Measurements from ENCODE around the gene FADS6.
A peak's percentile ranks its signal among the peaks of the same experiment; 100 is the strongest.

FADS6 gene

GRCh38 chr17:74898376-74898946 lies 5.0 kb upstream of the FADS6 start:
- TF ChIP-seq SNAI2 (CRISPR knock-in tag; IDR thresholded peaks at IDR 0.05) (no peak), ZNF565 (CRISPR knock-in tag; conservative IDR thresholded peaks at IDR 0.05; ENCODE audit: low read depth) (no peak), PPARA (CRISPR knock-in tag; IDR thresholded peaks at IDR 0.05; ENCODE audit: borderline replicate concordance) (no peak), CREB5 (CRISPR knock-in tag; IDR thresholded peaks at IDR 0.05; ENCODE audit: low read depth) (no peak), ZFP30 (CRISPR knock-in tag; IDR thresholded peaks at IDR 0.05) (no peak), POU6F1 (CRISPR knock-in tag; IDR thresholded peaks at IDR 0.05; ENCODE audit: borderline replicate concordance, low read depth) (no peak), ZFP3 (CRISPR knock-in tag; IDR thresholded peaks at IDR 0.05) (no peak), ESRRG (CRISPR knock-in tag; IDR thresholded peaks at IDR 0.05) (no peak)

GRCh38 chr17:74893936-74894671 lies 671 bp upstream of the FADS6 start:
- ATAC-seq = no peak
- TF ChIP-seq TSHZ2 (CRISPR knock-in tag; IDR thresholded peaks at IDR 0.05) = no peak
- TF ChIP-seq ISL1 (CRISPR knock-in tag; IDR thresholded peaks at IDR 0.05) = no peak
- TF ChIP-seq ESRRG (CRISPR knock-in tag; IDR thresholded peaks at IDR 0.05) = no peak
- no peak for TF ChIP-seq OSR1 (CRISPR knock-in tag; IDR thresholded peaks at IDR 0.05)
- TF ChIP-seq GLIS3 (CRISPR knock-in tag; IDR thresholded peaks at IDR 0.05) = no peak
- no peak for TF ChIP-seq POU6F1 (CRISPR knock-in tag; IDR thresholded peaks at IDR 0.05; ENCODE audit: borderline replicate concordance, low read depth)
- no peak for TF ChIP-seq ZNF70 (CRISPR knock-in tag; IDR thresholded peaks at IDR 0.05)
- TF ChIP-seq TCF4 (CRISPR knock-in tag; IDR thresholded peaks at IDR 0.05; ENCODE audit: borderline replicate concordance) = no peak
- no peak for TF ChIP-seq ZFP3 (CRISPR knock-in tag; IDR thresholded peaks at IDR 0.05)
- TF ChIP-seq ZNF8 (CRISPR knock-in tag; IDR thresholded peaks at IDR 0.05) = no peak
- no peak for TF ChIP-seq CREB5 (CRISPR knock-in tag; IDR thresholded peaks at IDR 0.05; ENCODE audit: low read depth)

More at GRCh38 chr17:74898376-74898946, 5.0 kb upstream of the FADS6 start:
- no peak for ATAC-seq

GRCh38 chr17:74892013-74892841 lies 1.2 kb downstream of the FADS6 start:
- ATAC-seq = peak; percentile 12; the same call in 1 of the 3 replicates
- TF ChIP-seq GLIS3 (CRISPR knock-in tag; IDR thresholded peaks at IDR 0.05) = no peak
- TF ChIP-seq CREB5 (CRISPR knock-in tag; IDR thresholded peaks at IDR 0.05; ENCODE audit: low read depth) = no peak
- TF ChIP-seq TCF4 (CRISPR knock-in tag; IDR thresholded peaks at IDR 0.05; ENCODE audit: borderline replicate concordance) = no peak
- TF ChIP-seq BACH2 (CRISPR knock-in tag; IDR thresholded peaks at IDR 0.05; ENCODE audit: borderline replicate concordance) = no peak
- TF ChIP-seq TOX (CRISPR knock-in tag; IDR thresholded peaks at IDR 0.05; ENCODE audit: borderline replicate concordance) = no peak
- TF ChIP-seq PATZ1 (CRISPR knock-in tag; IDR thresholded peaks at IDR 0.05; ENCODE audit: borderline replicate concordance) = no peak
- no peak for TF ChIP-seq OSR1 (CRISPR knock-in tag; IDR thresholded peaks at IDR 0.05)
- no peak for TF ChIP-seq ISL1 (CRISPR knock-in tag; IDR thresholded peaks at IDR 0.05)
- no peak for TF ChIP-seq CSDC2 (CRISPR knock-in tag; IDR thresholded peaks at IDR 0.05)
- no peak for TF ChIP-seq ESRRG (CRISPR knock-in tag; IDR thresholded peaks at IDR 0.05)

Measured in SK-N-SH treated with all-trans-retinoic acid at 6 μM for 48 hours (cell line).